ENCODE data around the gene GFER.
"Not testable (repeated sequence)": the region's sequence is repeated elsewhere in the genome, so short reads cannot be mapped to it uniquely, and the experiment has no call there.

GFER gene

GRCh38 chr16:1983544-1984346, at the start of gene GFER:
TSS of gene GFER (plus strand) at chr16:1984193. CDS start at chr16:1984219, 26 bp downstream.
- Mint-ChIP-seq H3K27me3 (peaks cover 47% of the 10 kb centered on the region), H3K9me3 (no peaks in the 10 kb centered on the region), H3K27ac (peak within 1 kb of the TSS; percentile 68), H3K4me1 (ENCODE audit: low read depth) (peaks cover 20% of the 10 kb centered on the region), H3K36me3 (ENCODE audit: low read depth) (peaks cover 28% of the 10 kb centered on the region), H3K4me3 (peak within 1 kb of the TSS; percentile 88)
- DNase-seq, result peak; percentile 85

- H3K27ac Mint-ChIP-seq, result no peak overlapping the region
- no peak overlapping the region for H3K4me3 Mint-ChIP-seq
- no peaks in the 10 kb centered on the region for H3K9me3 Mint-ChIP-seq
These were observed 47.0 kb upstream of the GFER start for GRCh38 chr16:1936945-1937479.

DNA sequence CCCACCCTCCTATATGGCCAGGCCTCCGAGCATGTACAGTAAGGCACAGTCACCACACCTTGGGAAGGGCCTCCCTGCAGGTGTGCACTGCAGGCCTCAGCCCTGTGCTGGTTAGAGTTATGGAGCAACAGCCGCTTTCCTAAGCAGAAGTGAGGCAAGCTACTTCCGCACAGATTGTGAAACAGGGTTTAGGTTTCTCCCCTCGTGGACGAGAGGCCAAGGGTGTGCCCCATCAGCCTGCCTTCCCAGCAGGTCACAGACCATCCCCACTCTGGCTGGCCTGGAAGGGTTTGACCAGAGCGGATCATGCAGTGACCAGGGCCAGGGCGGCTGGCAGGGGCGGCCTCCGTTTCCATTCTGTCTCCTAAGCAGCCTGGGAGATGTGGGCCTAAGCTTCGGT, 45.7 kb upstream of the GFER start:
- Mint-ChIP-seq H3K4me3 (no peak overlapping the region), H3K27me3 (no peaks in the 10 kb centered on the region), H3K27ac (no peak overlapping the region), H3K36me3 (ENCODE audit: low read depth) (peaks cover 26% of the 10 kb centered on the region), H3K4me1 (ENCODE audit: low read depth) (peaks cover 15% of the 10 kb centered on the region), H3K9me3 (no peaks in the 10 kb centered on the region)
- DNase-seq, result no peak

More at GRCh38 chr16:1936945-1937479, 47.0 kb upstream of the GFER start:
- peaks cover 24% of the 10 kb centered on the region for H3K36me3 Mint-ChIP-seq (ENCODE audit: low read depth)
- no peak for DNase-seq
- H3K27me3 Mint-ChIP-seq, result no peaks in the 10 kb centered on the region
- peaks cover 9% of the 10 kb centered on the region for H3K4me1 Mint-ChIP-seq (ENCODE audit: low read depth)

DNA sequence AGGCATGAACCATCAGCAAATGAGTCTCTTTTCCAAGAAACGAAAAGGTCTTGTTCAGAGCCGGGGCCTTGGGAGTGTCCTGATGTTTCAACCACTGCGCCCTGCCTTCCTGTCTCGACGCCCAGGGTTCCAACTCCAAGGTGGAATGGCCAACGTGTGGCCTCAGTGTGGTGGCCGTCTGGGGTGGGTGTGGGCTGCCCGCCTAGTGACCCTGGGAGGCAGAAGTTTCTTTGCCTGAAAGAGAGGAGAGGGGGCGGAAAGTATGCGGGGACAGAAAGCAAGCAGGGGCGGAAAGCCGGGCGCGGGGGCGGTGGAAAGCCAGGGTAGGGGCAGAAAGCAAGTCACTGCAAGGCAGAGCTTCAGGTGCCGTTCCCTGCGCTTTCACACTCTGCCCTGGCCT, 45.1 kb upstream of the GFER start:
- DNase-seq, result no peak
- Mint-ChIP-seq H3K4me3 (no peak overlapping the region), H3K4me1 (ENCODE audit: low read depth) (peaks cover 21% of the 10 kb centered on the region), H3K27me3 (no peaks in the 10 kb centered on the region), H3K9me3 (no peaks in the 10 kb centered on the region), H3K27ac (no peak overlapping the region), H3K36me3 (ENCODE audit: low read depth) (peaks cover 26% of the 10 kb centered on the region)

- not testable (repeated sequence) for H3K4me3 Mint-ChIP-seq, H3K27ac Mint-ChIP-seq
- peaks cover 29% of the 10 kb centered on the region for H3K4me1 Mint-ChIP-seq (ENCODE audit: low read depth)
These were observed 44.2 kb upstream of the GFER start for GRCh38 chr16:1939833-1940232.

GRCh38 chr16:1940273-1941161, 43.5 kb upstream of the GFER start:
- no peaks in the 10 kb centered on the region for H3K9me3 Mint-ChIP-seq
- H3K27ac Mint-ChIP-seq, result no peak overlapping the region
- H3K27me3 Mint-ChIP-seq, result no peaks in the 10 kb centered on the region
- H3K36me3 Mint-ChIP-seq (ENCODE audit: low read depth), result peaks cover 26% of the 10 kb centered on the region
- DNase-seq, result no peak
- peaks cover 29% of the 10 kb centered on the region for H3K4me1 Mint-ChIP-seq (ENCODE audit: low read depth)
- no peak overlapping the region for H3K4me3 Mint-ChIP-seq

More at GRCh38 chr16:1939833-1940232, 44.2 kb upstream of the GFER start:
- not testable (repeated sequence) for H3K9me3 Mint-ChIP-seq, H3K27me3 Mint-ChIP-seq, DNase-seq
- peaks cover 26% of the 10 kb centered on the region for H3K36me3 Mint-ChIP-seq (ENCODE audit: low read depth)

DNA sequence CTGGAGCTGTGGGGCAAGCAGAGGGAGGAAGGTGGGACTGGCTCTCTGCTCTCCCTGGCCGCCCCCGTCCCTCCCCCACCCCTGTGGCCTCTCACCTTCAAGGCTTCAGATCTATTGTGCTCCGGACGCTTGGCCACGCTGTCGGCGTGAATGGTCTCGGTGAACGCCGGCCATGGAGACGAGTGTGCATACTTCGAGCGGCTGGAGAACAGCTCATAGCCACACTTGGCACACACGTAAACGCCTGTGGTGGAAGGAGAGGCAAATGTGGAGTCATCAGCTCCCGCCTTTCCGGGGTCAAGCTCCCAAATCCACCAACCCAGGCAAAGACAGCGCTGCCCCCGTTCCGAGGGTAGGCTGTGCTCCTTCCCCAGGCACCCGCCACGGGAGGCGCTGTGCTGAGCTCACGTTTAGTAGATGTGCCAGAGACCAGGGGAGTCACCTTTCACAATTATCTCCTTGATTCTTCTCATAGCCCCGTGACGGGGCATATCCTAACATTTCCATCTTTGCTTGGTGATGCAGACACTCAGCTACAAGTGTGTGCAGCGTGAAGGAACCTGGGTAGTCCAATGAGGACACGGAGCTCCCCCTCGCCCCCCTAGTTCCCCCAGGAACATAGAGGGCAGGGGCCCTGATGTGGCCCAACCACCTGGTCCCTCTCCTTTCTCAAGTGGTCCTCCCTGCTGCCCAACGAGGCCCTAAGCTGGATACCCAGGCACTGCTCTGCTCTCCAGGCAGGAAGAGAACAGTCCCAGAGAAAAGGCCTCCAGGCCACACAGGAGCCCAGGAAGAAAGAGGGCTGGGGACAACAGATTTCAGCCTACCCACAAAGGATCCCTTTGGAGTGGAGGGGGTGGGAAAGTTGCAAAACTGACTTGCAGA, 42.6 kb upstream of the GFER start:
- H3K27ac Mint-ChIP-seq, result peak overlapping the region; percentile 52
- H3K4me3 Mint-ChIP-seq, result peak overlapping the region; percentile 92
- DNase-seq, result no peak
- H3K9me3 Mint-ChIP-seq, result no peaks in the 10 kb centered on the region
- peaks cover 29% of the 10 kb centered on the region for H3K4me1 Mint-ChIP-seq (ENCODE audit: low read depth)
- H3K27me3 Mint-ChIP-seq, result no peaks in the 10 kb centered on the region
- peaks cover 26% of the 10 kb centered on the region for H3K36me3 Mint-ChIP-seq (ENCODE audit: low read depth)

DNA sequence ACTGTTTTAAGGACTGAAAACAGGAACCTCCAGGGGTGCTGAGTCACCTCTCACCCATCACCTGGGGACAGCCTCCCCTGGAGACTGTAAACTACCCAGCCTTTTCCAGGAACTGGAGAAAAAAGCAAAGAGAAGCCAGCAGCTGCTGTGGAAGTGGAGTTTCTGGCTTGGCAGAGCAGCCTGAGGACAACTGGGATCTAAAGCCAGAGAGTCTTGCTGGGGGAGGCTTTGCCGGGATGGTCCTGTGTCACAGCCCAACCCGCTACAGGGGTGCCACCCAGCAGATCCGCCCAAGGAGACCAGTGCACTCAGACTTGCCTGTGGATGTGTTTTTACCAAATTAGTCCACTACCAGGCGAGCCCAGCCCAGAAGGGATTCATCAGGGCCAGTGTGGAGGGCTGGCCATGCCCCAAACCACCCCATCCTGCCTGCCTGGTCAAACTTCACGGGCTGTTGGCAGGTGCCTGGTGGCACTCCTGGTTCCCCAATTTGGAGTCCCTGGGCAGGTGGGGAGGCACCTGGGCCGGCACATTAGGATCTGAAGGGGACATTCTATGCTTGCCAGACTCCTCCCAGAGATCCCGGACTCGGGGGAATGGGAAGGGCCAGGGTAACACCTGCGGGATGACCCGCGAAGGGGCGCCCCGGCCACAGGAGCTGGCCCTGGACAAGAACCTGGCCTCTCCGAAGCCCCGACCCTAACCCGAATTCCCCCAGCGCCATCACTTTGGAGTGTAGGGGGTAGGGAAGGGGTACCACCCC, 41.8 kb upstream of the GFER start:
- no peaks in the 10 kb centered on the region for H3K9me3 Mint-ChIP-seq
- H3K4me3 Mint-ChIP-seq, result peak overlapping the region; percentile 92
- no peaks in the 10 kb centered on the region for H3K27me3 Mint-ChIP-seq
- peak overlapping the region; percentile 91 for H3K27ac Mint-ChIP-seq
- peaks cover 24% of the 10 kb centered on the region for H3K36me3 Mint-ChIP-seq (ENCODE audit: low read depth)
- peaks cover 29% of the 10 kb centered on the region for H3K4me1 Mint-ChIP-seq (ENCODE audit: low read depth)
- peak; percentile 48 for DNase-seq

- H3K9me3 Mint-ChIP-seq, result no peaks in the 10 kb centered on the region
- peak within 1 kb of the TSS; percentile 91 for H3K27ac Mint-ChIP-seq
- H3K27me3 Mint-ChIP-seq, result no peaks in the 10 kb centered on the region
- DNase-seq, result peak; percentile 99
- H3K36me3 Mint-ChIP-seq (ENCODE audit: low read depth), result peaks cover 20% of the 10 kb centered on the region
- H3K4me3 Mint-ChIP-seq, result peak within 1 kb of the TSS; percentile 92
- H3K4me1 Mint-ChIP-seq (ENCODE audit: low read depth), result peaks cover 29% of the 10 kb centered on the region
These were observed 40.9 kb upstream of the GFER start, which contains the start of gene MSRB1 for GRCh38 chr16:1942810-1943726. TSS of gene MSRB1 (minus strand) at chr16:1943199. CDS start at chr16:1943156, 43 bp downstream.

- Mint-ChIP-seq H3K4me1 (ENCODE audit: low read depth) (peaks cover 29% of the 10 kb centered on the region), H3K36me3 (ENCODE audit: low read depth) (peaks cover 8% of the 10 kb centered on the region), H3K27ac (peak overlapping the region; percentile 38), H3K9me3 (no peaks in the 10 kb centered on the region), H3K27me3 (no peaks in the 10 kb centered on the region), H3K4me3 (peak overlapping the region; percentile 92)
- DNase-seq, result no peak
These were observed 39.3 kb upstream of the GFER start for GRCh38 chr16:1944612-1945199.

GRCh38 chr16:1945559-1946391, 38.2 kb upstream of the GFER start:
- H3K36me3 Mint-ChIP-seq (ENCODE audit: low read depth), result peaks cover 2% of the 10 kb centered on the region
- no peak overlapping the region for H3K27ac Mint-ChIP-seq
- no peaks in the 10 kb centered on the region for H3K9me3 Mint-ChIP-seq
- DNase-seq, result no peak
- peaks cover 29% of the 10 kb centered on the region for H3K4me1 Mint-ChIP-seq (ENCODE audit: low read depth)
- H3K4me3 Mint-ChIP-seq, result no peak overlapping the region
- no peaks in the 10 kb centered on the region for H3K27me3 Mint-ChIP-seq

Measured in activated T-cell treated with anti-CD3 and anti-CD28 coated beads, Interleukin-2, amount 50 U/mL, for 24 hours (primary cell).